ENCODE data around the gene P2RX7.

The P2RX7 gene

GRCh38 chr12:121096199-121096798 is 36.4 kb upstream of the P2RX7 start:
- TF ChIP-seq TCF12 (IDR thresholded peaks at IDR 0.05; ENCODE audit: low read depth) (no peak), ZBTB7A (IDR thresholded peaks at IDR 0.05; ENCODE audit: low read depth) (no peak), CREB1 (IDR thresholded peaks at IDR 0.05; ENCODE audit: low read depth) (no peak), MAX (IDR thresholded peaks at IDR 0.05) (no peak), CEBPB (IDR thresholded peaks at IDR 0.05) (no peak), YY1 (IDR thresholded peaks at IDR 0.05; ENCODE audit: low read depth) (no peak), EP300 (IDR thresholded peaks at IDR 0.05; ENCODE audit: borderline replicate concordance) (no peak), REST (IDR thresholded peaks at IDR 0.05; ENCODE audit: low read depth) (no peak), USF1 (IDR thresholded peaks at IDR 0.05) (no peak), FOXM1 (IDR thresholded peaks at IDR 0.05; ENCODE audit: borderline replicate concordance, low read depth) (no peak), TAF1 (IDR thresholded peaks at IDR 0.05; ENCODE audit: low read depth) (no peak), TEAD4 (IDR thresholded peaks at IDR 0.05) (no peak), EGR1 (IDR thresholded peaks at IDR 0.05) (no peak), RAD21 (IDR thresholded peaks at IDR 0.05; ENCODE audit: low read depth) (no peak), NFIC (IDR thresholded peaks at IDR 0.05) (no peak)

- TF ChIP-seq FOXM1 (IDR thresholded peaks at IDR 0.05; ENCODE audit: borderline replicate concordance, low read depth), result no peak
- no peak for TF ChIP-seq NFIC (IDR thresholded peaks at IDR 0.05)
- no peak for TF ChIP-seq CEBPB (IDR thresholded peaks at IDR 0.05)
- no peak for TF ChIP-seq EP300 (IDR thresholded peaks at IDR 0.05; ENCODE audit: borderline replicate concordance)
- TF ChIP-seq ZBTB7A (IDR thresholded peaks at IDR 0.05; ENCODE audit: low read depth), result no peak
- no peak for TF ChIP-seq TAF1 (IDR thresholded peaks at IDR 0.05; ENCODE audit: low read depth)
Measured at GRCh38 chr12:121099779-121100178, 32.9 kb upstream of the P2RX7 start.

- TF ChIP-seq MAX (IDR thresholded peaks at IDR 0.05) (no peak), RAD21 (IDR thresholded peaks at IDR 0.05; ENCODE audit: low read depth) (no peak), NFIC (IDR thresholded peaks at IDR 0.05) (no peak), TAF1 (IDR thresholded peaks at IDR 0.05; ENCODE audit: low read depth) (no peak), TCF12 (IDR thresholded peaks at IDR 0.05; ENCODE audit: low read depth) (no peak), TEAD4 (IDR thresholded peaks at IDR 0.05) (no peak), YY1 (IDR thresholded peaks at IDR 0.05; ENCODE audit: low read depth) (no peak), FOXM1 (IDR thresholded peaks at IDR 0.05; ENCODE audit: borderline replicate concordance, low read depth) (no peak)
Measured at GRCh38 chr12:121102307-121102706, 30.4 kb upstream of the P2RX7 start.

- TF ChIP-seq REST (IDR thresholded peaks at IDR 0.05; ENCODE audit: low read depth) (no peak), EP300 (IDR thresholded peaks at IDR 0.05; ENCODE audit: borderline replicate concordance) (no peak), CEBPB (IDR thresholded peaks at IDR 0.05) (no peak), CREB1 (IDR thresholded peaks at IDR 0.05; ENCODE audit: low read depth) (no peak), TEAD4 (IDR thresholded peaks at IDR 0.05) (no peak), EGR1 (IDR thresholded peaks at IDR 0.05) (no peak), FOXM1 (IDR thresholded peaks at IDR 0.05; ENCODE audit: borderline replicate concordance, low read depth) (no peak), USF1 (IDR thresholded peaks at IDR 0.05) (no peak)
Measured at GRCh38 chr12:121107681-121108080, 25.0 kb upstream of the P2RX7 start.

GRCh38 chr12:121108492-121108891 is 24.2 kb upstream of the P2RX7 start:
- TF ChIP-seq YY1 (IDR thresholded peaks at IDR 0.05; ENCODE audit: low read depth), result no peak
- no peak for TF ChIP-seq TEAD4 (IDR thresholded peaks at IDR 0.05)
- TF ChIP-seq EGR1 (IDR thresholded peaks at IDR 0.05), result no peak
- no peak for TF ChIP-seq EP300 (IDR thresholded peaks at IDR 0.05; ENCODE audit: borderline replicate concordance)
- no peak for TF ChIP-seq RAD21 (IDR thresholded peaks at IDR 0.05; ENCODE audit: low read depth)

GRCh38 chr12:121110211-121110940 is 22.3 kb upstream of the P2RX7 start:
- TF ChIP-seq FOXM1 (IDR thresholded peaks at IDR 0.05; ENCODE audit: borderline replicate concordance, low read depth) (no peak), EP300 (IDR thresholded peaks at IDR 0.05; ENCODE audit: borderline replicate concordance) (no peak), RAD21 (IDR thresholded peaks at IDR 0.05; ENCODE audit: low read depth) (peak; percentile 91)
